ENCODE data around the gene LY9. TPM values are rescaled to one million over a fixed set of nuclear protein-coding genes. Genes with fewer than 3 reads are reported as not detected.

The LY9 gene
- polyA plus RNA-seq, 2 of the 4 experiments (the other 2 are of a cell fraction): 0.05 to 0.19 TPM

DNA sequence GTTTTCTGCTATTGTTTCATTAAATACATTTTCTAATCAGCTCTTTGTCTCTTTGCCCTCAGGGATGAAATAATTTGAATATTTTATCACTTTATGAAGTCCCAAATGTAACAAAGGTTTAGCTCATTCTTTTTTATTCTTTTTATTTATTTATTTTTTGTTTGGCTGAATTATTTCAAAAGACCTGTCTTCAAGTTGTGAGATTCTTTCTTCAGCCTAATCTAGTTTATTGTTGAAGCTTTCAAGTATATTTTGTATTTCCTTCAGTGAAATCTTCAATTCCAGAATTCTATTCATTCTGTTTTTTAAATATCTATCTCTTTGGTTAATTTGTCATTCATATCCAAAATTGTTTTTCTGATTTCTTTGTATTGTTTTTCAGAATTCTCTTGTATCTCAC, 10.8 kb downstream of the LY9 start:
- ChIA-PET POLR2A (no interaction called here), CTCF (no interaction called here)
- Histone ChIP-seq H3K4me2 (no peak overlapping the region), H3K4me1 (no peaks in the 10 kb centered on the region), H3K4me3 (no peak overlapping the region), H3K27ac (no peak overlapping the region), H3K9me3 (peaks cover 26% of the 10 kb centered on the region)
- TF ChIP-seq RCOR1 (IDR thresholded peaks at IDR 0.05; ENCODE audit: low read depth, low read length) (no peak), TFCP2L1 (CRISPR knock-in tag; IDR thresholded peaks at IDR 0.05) (no peak), ZSCAN20 (CRISPR knock-in tag; IDR thresholded peaks at IDR 0.05) (peak; percentile 27; the same call in 1 of the 2 replicates)
- DNase-seq (ENCODE audit: low read depth in 1 of 2, low spot score in 1 of 2): no peak
- no peak for ATAC-seq
- no peak for FAIRE-seq

DNA sequence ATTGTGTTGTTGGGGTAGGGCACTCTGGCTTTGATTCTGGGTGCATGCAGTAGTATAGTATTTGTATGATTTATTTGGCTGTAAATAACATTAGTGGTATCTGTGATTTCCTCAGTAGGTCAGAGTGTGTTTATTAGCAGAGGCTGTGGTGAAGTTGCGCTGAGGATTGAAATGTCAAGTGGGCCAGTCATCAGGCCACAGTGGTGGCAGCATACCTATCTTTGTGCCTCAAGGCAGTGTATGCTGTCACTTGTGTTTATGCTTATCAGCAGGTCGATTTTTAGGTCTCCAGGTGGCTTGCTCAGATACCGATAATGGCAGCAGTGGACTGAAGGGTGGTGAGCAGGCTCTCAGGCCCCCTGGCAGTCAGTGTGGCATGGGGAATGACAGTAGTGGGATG, 11.3 kb downstream of the LY9 start:
- ATAC-seq: no peak
- ChIA-PET CTCF (interaction anchor here (1.4 kb wide), 1 partner anchor 28 kb away, joined by 4 read pairs; no protein-coding TSS in a partner anchor), POLR2A (no interaction called here)
- H3K9me3 ChIP-seq: peaks cover 26% of the 10 kb centered on the region
- 64% methylated on average over 3 of the region's 3 CpGs for WGBS (ENCODE audit: missing lambda C conversion rate)
- no peak overlapping the region for H3K4me2 ChIP-seq
- no peaks in the 10 kb centered on the region for H3K4me1 ChIP-seq
- FAIRE-seq: no peak
- no peak for DNase-seq (ENCODE audit: low read depth in 1 of 2, low spot score in 1 of 2)
- H3K27ac ChIP-seq: no peak overlapping the region
- TF ChIP-seq ZNF302 (CRISPR knock-in tag; IDR thresholded peaks at IDR 0.05) (no peak), FOSL2 (IDR thresholded peaks at IDR 0.05) (no peak), FOSL2 (CRISPR knock-in tag; IDR thresholded peaks at IDR 0.05) (no peak), SREBF2 (IDR thresholded peaks at IDR 0.05) (no peak), JUN (IDR thresholded peaks at IDR 0.05) (no peak), RAD21 (conservative IDR thresholded peaks at IDR 0.05 in 1 of 2, IDR thresholded peaks at IDR 0.05 in 1 of 2) (no peak), MAZ (IDR thresholded peaks at IDR 0.05; ENCODE audit: borderline replicate concordance, low read depth, low read length) (no peak), NFE2L2 (conservative IDR thresholded peaks at IDR 0.05; ENCODE audit: low read length) (no peak), HDAC2 (IDR thresholded peaks at IDR 0.05) (no peak)
- TF ChIP-seq, protein P1, sequence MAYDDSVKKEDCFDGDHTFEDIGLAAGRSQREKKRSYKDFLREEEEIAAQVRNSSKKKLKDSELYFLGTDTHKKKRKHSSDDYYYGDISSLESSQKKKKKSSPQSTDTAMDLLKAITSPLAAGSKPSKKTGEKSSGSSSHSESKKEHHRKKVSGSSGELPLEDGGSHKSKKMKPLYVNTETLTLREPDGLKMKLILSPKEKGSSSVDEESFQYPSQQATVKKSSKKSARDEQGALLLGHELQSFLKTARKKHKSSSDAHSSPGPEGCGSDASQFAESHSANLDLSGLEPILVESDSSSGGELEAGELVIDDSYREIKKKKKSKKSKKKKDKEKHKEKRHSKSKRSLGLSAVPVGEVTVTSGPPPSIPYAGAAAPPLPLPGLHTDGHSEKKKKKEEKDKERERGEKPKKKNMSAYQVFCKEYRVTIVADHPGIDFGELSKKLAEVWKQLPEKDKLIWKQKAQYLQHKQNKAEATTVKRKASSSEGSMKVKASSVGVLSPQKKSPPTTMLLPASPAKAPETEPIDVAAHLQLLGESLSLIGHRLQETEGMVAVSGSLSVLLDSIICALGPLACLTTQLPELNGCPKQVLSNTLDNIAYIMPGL (CRISPR knock-in tag; IDR thresholded peaks at IDR 0.05; ENCODE audit: borderline replicate concordance): no peak
- no peak overlapping the region for H3K4me3 ChIP-seq

DNA sequence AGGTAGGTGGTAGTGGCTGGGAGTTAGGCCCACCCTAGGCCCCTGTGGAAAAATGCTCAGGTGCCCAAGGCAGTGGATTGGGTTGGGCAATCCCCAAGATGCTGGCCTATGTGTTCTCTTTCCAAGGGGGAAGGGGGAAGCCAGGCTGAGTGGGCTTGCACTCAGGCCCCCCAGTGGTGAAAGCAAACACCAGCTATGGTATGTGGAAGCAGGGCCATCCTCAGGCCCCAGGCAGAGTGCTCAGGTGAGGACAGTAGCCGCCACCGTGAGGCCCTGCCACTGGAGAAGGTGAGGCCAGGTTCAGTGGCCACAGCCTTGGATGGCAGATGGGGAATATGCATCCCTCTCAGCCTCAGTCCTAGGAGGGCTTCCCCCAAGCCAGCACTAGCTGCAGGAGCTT, 11.8 kb downstream of the LY9 start:
- H3K9me3 ChIP-seq: peaks cover 26% of the 10 kb centered on the region
- FAIRE-seq (no peak), DNase-seq (ENCODE audit: low read depth in 1 of 2, low spot score in 1 of 2) (no peak), ATAC-seq (no peak)
- TF ChIP-seq JUN (IDR thresholded peaks at IDR 0.05) (no peak), GATA3 (IDR thresholded peaks at IDR 0.05; ENCODE audit: borderline replicate concordance) (no peak), KDM5A (IDR thresholded peaks at IDR 0.05) (no peak), CHD2 (IDR thresholded peaks at IDR 0.05; ENCODE audit: low read length, partially characterized antibody) (no peak), CHD4 (IDR thresholded peaks at IDR 0.05; ENCODE audit: borderline replicate concordance) (no peak), RFX5 (IDR thresholded peaks at IDR 0.05) (no peak)
- TF ChIP-seq, protein P2, sequence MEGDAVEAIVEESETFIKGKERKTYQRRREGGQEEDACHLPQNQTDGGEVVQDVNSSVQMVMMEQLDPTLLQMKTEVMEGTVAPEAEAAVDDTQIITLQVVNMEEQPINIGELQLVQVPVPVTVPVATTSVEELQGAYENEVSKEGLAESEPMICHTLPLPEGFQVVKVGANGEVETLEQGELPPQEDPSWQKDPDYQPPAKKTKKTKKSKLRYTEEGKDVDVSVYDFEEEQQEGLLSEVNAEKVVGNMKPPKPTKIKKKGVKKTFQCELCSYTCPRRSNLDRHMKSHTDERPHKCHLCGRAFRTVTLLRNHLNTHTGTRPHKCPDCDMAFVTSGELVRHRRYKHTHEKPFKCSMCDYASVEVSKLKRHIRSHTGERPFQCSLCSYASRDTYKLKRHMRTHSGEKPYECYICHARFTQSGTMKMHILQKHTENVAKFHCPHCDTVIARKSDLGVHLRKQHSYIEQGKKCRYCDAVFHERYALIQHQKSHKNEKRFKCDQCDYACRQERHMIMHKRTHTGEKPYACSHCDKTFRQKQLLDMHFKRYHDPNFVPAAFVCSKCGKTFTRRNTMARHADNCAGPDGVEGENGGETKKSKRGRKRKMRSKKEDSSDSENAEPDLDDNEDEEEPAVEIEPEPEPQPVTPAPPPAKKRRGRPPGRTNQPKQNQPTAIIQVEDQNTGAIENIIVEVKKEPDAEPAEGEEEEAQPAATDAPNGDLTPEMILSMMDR (IDR thresholded peaks at IDR 0.05): no peak
- TF ChIP-seq, protein P3, sequence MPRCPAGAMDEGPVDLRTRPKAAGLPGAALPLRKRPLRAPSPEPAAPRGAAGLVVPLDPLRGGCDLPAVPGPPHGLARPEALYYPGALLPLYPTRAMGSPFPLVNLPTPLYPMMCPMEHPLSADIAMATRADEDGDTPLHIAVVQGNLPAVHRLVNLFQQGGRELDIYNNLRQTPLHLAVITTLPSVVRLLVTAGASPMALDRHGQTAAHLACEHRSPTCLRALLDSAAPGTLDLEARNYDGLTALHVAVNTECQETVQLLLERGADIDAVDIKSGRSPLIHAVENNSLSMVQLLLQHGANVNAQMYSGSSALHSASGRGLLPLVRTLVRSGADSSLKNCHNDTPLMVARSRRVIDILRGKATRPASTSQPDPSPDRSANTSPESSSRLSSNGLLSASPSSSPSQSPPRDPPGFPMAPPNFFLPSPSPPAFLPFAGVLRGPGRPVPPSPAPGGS (IDR thresholded peaks at IDR 0.05): no peak
- TF ChIP-seq, protein P4, sequence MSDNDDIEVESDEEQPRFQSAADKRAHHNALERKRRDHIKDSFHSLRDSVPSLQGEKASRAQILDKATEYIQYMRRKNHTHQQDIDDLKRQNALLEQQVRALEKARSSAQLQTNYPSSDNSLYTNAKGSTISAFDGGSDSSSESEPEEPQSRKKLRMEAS (IDR thresholded peaks at IDR 0.05): no peak
- TF ChIP-seq, protein P5, sequence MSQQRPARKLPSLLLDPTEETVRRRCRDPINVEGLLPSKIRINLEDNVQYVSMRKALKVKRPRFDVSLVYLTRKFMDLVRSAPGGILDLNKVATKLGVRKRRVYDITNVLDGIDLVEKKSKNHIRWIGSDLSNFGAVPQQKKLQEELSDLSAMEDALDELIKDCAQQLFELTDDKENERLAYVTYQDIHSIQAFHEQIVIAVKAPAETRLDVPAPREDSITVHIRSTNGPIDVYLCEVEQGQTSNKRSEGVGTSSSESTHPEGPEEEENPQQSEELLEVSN (IDR thresholded peaks at IDR 0.05; ENCODE audit: borderline replicate concordance, low read depth): no peak
- WGBS (ENCODE audit: missing lambda C conversion rate): 90% methylated on average over 2 of the region's 2 CpGs
- H3K4me2 ChIP-seq: no peak overlapping the region
- H3K4me3 ChIP-seq: no peak overlapping the region
- CTCF ChIA-PET: interaction anchor here (1.4 kb wide), 1 partner anchor 28 kb away, joined by 4 read pairs; no protein-coding TSS in a partner anchor
- POLR2A ChIA-PET: no interaction called here
- H3K4me1 ChIP-seq: peaks cover under 1% of the 10 kb centered on the region; the same call in 2 of the 3 replicates
- H3K27ac ChIP-seq: no peak overlapping the region
